HG02623 (cell line): ENCODE results near the gene CFAP46.

ENCODE experiments used
- ATAC-seq: cut with Tn5 transposase; IDR thresholded peaks from one replicate; pipeline ENCODE4 v1.9.1; 2021; ENCODE audit warnings: moderate library complexity; ENCODE audit not compliant: unreplicated experiment

The CFAP46 gene

DNA sequence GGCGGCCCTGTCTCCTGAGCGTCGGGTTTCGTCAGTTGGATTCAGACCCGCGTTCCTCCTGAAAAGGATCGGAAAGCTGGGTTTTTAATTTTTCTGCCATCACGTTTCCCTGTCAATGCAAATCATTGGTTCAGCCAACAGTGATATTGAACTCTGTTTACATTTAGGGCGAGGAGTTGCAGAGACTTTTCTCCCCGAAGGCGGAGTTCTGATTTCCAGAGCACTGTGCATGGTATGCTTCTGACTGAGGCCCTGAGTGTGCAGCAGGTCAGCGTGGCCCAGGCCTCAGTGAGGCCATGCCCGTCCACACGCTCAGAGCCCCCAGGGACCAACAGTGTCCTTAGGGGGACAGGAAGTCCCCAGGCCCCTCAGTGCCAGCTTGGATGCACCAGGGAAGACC is 183.5 kb downstream of the CFAP46 start:
- ATAC-seq = no peak
